Tibial nerve (tissue), 4 donors: Measurements from ENCODE around the gene GSPT1.
"Not testable (repeated sequence)": the region's sequence is repeated elsewhere in the genome, so short reads cannot be mapped to it uniquely, and the experiment has no call there.

ENCODE experiments used
- CTCF ChIP-seq, 5 experiments: fragments of 200-600 bp in 3 of 5; fragments of 450-650 bp in 2 of 5; sonication (generic) in 3 of 5; IDR thresholded peaks; one replicate each; pipeline ENCODE4 v1.5.1; 2016 to 2019; ENCODE audit warnings: antibody characterized with exemption in 5 of 5, mild to moderate bottlenecking in 3 of 5, moderate library complexity in 2 of 5
- EP300 ChIP-seq, 2 donors: sonication (generic); formaldehyde crosslinking; IDR thresholded peaks; one replicate each; pipeline ENCODE4 v1.6.1; 2017; ENCODE audit warnings: antibody characterized with exemption in 2 of 2, mild to moderate bottlenecking in 1 of 2
- POLR2A ChIP-seq, 2 donors: fragments of 450-650 bp; IDR thresholded peaks; one replicate each; pipeline ENCODE4 v1.6.1; 2017; ENCODE audit warnings: antibody characterized with exemption in 2 of 2, mild to moderate bottlenecking in 2 of 2, moderate library complexity in 2 of 2

DNA sequence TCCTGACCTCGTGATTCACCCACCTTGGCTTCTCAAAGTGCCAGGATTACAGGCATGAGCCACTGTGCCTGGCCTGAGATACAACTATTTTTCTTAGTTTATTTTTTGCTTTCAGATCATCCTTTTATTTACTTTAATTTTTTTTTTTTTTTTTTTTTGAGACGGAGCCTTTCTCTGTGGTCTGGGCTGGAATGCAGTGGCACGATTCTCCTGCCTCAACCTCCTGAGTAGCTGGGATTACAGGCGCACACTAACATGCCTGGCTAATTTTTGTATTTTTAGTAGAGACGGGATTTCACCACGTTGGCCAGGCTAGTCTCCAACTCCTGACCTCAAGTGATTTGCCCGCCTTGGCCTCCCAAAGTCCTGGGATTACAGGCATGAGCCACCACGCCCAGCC lies 37.8 kb upstream of the GSPT1 start:
- not testable (repeated sequence) for TF ChIP-seq POLR2A, CTCF, EP300 (IDR thresholded peaks at IDR 0.05)
